NOMO-1 treated with DMSO at 0.1 percent for 48 hours (cell line): ENCODE data around the gene GLRX5.
"Not testable (repeated sequence)": the region's sequence is repeated elsewhere in the genome, so short reads cannot be mapped to it uniquely, and the experiment has no call there.

ENCODE experiments used
- DNase-seq: peaks from one replicate; lab custom pipeline; 2025; ENCODE audit not compliant: unreplicated experiment; lab: John Stamatoyannopoulos, UW

GLRX5 gene

DNA sequence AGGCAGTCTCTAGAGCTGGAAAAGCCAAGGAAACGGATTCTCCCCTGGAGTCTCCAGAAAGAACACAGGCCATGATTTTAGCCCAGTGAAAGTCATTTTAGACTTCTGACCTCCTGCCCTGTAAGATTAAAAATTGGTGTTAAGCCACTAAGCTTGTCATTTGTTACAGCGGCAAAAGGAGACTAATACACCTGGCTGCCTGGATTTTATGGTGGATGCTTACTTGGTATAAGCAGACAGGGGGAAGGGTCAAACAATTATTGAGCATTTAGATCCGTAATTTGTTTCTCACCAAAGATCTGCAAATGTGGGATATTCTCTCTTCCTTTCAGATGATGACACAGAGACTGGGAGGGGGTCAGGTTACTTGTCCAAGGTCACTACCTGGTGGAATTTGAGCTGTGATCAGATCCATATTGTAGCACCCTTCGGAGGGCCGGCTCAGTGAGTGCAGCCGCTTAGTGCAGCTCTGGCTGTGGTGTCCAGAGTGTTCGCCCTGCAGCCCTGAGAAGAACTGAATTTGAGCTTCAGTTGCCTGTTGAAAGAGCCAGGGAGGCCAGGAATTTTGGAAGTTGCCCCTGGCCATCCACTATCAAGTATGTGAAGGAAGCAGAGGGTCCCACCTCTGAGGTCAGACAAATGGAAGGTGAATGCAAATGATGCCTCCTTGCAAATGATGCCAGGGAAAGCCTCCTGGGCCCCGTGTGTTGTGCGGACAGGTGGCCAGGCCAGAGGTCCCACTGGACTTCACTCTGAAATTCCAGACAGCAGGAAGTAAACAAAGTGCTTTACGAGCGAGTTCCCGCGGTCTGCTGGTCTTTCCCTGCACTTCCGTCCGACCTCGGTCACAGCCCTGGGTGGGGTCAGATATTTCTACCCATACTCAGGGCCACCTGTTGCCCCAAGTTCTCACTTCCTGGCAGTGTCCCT, 15.1 kb downstream of the GLRX5 start:
- no peak for DNase-seq

DNA sequence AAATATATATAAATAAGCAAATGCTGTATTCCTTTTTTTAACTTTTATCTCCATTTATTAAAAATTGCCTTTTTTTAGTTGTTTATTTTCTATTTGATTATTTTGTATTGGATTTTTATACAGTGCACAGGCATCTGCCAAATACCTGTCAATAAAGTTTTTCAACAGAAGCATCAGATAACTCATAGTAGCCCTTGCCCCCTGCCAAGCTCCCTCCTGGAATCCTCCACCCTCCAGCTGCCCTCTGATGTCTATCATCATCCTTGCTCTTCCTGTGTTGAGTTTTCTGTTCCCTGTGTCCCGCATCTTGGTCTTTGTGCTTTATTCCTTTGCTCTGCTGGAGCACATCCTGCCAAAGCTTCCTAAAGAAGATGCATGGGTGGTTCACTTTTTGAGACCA, 16.6 kb downstream of the GLRX5 start:
- DNase-seq = no peak

DNA sequence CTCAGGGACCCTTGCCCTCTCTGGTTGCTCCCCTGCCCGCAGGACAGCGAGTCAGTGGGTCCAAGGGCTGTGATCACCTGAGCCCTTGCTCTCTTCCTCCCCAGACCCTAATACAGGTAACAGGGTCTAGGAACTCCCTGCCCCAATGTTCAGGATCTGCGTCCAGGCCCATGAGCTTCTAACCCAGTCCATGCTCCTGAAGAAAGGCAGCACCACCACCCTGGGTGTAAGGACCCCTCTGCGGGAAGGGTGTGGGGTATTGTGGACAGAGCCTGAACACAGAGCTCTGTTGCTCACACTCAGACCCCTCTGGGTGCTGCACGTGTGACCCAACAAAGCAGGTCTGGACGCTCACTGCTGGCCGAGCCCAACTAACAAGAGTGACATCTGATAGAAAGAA, 18.3 kb downstream of the GLRX5 start:
- DNase-seq = no peak

DNA sequence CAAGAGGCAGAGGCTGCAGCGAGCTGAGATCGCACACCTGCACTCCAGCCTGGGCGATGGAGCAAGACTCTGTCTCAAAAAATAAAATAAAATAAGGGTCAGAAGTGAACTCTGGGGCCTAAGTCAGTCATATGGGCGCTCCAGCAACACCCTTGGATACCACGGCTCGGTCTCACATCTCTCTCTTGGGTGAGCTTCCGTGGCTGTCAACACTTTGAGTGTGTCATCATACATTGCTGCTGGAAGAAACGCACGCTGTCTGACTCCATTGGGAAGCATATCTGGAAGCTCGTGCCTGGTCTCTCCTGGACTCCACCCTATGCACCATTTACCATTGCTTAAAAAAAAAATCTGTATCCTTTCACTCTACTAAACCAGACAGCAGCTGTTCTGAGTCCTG, 20.2 kb downstream of the GLRX5 start:
- no peak for DNase-seq

DNA sequence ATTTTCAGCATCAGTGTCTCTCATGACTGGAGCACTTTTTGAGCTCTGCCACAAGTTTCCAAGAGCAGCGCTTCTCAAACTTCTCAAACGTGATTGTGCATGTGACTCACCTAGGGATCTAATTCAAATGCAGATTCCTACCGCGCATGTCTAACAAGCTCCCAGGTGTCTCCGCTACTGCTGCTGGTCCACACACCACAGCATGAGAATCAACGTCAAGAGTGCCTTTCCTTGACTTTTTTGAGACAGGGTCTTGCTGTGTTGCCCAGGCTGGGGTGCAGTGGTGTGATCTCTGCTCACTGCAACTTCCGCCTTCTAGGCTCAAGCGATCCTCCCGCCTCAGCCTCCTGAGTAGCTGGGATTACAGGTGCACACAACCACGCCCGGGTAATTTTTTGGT, 22.4 kb downstream of the GLRX5 start:
- no peak for DNase-seq

DNA sequence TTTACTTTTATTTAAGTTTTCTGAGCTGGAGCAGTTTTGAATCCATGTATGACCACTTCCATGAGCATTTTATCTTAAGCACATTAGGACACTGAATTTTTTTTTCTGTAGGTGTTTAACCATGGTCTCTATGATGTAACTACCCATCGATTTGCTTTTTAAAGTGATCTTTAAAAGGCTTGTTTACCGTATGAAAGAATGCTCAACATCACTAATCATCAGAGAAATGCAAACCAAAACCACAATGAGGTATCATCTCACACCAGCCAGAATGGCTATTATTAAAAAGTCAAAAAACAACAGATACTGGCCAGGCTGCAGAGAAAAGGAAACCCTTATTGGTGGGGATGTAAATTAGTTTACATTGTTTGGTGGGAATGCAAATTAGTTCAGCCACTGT, 23.0 kb downstream of the GLRX5 start:
- no peak for DNase-seq

DNA sequence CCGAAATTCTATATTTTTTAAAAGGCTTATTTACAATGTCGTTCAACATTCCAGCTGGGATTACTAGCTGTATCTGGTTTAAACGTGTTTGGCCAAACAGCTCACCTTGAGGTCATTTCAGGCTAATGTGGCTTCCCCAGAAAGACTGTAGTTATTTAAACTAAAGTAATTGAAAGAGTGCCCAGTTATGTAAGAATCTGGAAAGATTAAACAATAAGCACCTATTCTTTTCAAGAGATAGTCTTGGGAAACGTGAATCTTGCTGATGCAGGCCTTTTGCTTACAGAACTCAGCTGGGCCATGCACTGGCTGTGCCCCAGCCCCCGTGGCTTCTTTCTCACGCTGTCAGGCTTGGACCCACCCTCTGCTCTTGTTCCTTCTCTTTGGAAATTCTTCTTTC, 24.4 kb downstream of the GLRX5 start:
- no peak for DNase-seq

DNA sequence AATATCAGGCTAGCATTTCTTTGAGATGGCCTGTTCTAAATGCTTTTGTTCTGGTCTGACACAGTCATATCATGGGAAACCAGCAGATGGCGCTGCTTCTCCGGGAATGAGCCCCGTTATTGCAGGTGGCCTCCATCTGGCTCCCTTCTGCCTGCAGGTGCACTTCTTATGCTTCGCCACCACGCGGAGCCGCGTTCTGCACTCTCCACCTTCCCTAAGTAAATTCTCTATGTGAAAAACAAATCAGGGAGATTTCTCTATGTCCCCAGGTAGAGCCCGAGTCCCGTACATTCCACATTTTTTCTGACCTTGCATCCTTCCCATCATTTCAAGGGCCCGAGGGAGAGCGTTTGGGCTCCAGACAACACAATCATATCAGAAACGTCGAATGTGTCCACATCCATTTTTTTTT, 26.2 kb downstream of the GLRX5 start:
- peak; percentile 88 for DNase-seq

DNA sequence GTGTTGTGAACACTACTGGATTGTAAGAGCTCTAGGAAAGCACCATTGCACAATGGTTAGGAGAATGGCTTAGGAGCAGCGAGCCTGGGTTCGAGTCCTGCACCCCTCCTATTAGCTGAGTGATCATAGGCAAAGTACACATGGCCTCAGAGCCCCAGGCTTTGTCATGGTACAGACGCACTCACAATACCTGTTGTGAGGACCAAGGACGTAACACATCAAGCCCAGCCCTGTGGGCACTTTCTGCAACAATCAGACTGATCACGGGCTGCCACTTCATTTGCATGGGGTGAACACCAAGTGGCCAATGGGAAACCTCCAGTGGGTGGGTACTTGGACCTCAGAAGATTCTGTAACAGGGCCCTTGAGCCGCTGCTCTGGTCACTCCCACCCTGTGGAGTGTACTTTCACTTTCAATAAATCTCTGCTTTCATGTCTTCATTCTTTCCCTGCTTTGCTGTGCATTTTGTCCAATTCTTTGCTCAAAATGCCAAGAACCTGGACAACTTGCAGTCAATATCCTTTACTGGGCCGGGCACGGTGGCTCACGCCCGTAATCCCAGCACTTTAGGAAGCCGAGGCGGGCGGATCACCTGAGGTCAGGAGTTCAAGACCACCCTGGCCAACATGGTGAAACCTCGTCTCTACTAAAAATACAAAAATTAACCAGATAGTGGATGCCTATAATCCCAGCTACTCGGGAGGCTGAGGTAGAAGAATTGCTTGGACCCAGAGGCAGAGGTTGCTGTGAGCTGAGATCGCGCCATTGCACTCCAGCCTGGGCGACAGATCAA, 28.2 kb downstream of the GLRX5 start:
- no peak for DNase-seq

DNA sequence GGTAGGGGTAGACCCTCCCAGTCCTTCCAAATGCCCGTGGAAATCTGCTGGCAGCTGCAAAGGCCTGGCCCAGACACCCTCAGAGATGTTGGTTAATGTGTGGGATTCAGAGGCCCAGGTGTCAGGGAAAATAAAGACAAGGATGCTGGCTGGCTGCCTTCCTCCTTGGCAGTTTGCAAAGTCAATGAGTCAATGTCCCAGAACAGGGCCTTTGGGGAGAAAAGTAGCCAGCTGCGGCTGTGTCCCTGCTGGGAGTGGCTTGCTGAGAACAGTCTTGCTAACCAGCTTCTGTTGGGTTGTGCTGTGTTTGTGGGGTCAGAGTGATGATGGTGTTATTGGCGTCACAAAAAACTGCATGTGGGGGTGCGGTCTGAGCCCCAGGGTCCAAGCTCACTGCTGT, 29.2 kb downstream of the GLRX5 start:
- DNase-seq = no peak

DNA sequence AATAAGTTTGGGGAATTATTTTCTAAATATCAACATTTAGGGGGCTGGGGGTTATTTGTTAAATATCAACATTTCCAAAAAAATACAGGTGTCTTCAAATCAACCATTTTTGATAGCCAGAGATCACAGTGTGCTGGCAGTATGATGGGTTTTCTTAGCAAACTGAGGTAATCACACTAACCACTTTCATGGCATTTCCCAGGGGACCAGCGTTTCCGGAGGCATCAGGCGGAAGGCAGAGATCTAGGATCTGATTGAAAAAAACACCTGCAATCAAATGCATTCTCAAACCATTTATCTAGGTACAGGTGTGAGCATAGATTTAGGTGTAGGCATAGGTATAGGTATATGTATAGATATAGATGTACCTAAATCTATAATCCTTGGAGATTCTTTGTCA, 34.6 kb downstream of the GLRX5 start:
- no peak for DNase-seq

DNA sequence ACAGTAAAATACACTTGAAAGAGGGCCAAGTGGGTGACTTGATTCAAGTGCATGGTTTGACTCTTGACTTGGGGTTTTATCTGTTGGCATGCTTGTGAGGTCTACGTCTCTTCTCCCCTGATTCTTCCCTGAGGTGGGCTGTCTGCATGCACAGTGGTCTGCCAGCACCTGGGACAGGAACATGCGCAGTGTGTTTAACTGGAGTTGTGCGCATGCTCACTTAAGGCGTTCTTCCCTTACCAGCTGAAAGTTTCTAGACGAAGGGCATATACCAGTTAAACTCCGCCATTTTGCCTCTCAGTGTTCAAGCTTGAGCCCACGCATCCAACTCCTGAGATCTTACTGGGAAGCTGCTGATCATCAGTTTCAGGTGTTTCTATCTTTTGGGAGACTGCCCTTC, 38.5 kb downstream of the GLRX5 start:
- no peak for DNase-seq

DNA sequence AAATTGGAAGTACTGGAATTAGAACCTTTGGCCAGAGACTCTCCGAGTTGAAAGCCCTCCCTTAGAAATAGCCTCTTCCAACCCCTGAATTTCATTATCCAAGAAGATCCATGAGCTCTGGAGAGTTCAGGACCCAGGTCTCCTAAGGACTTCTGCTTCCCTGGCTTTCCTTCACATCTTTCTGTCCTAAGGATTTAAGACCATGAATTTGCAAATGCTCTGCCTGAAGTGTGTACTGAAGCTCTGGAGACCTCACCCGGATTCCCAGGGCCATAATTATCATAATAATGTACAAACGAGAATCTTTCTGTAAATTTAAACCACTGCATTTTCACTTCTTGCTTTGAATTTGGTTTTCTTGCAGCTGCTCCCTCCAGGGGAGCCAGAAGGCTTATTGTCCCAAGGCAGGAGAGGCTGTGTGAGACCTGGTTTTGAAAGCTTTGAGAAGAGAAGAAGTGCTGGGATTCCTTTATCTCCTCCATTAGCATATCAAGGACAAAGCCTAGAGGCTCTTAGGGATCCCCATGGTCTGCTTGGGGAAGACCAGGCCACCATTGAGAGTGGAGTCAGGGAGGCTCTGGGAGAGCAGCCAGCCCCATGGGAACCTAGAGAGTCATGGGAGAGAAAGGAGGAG, 41.1 kb downstream of the GLRX5 start:
- no peak for DNase-seq

DNA sequence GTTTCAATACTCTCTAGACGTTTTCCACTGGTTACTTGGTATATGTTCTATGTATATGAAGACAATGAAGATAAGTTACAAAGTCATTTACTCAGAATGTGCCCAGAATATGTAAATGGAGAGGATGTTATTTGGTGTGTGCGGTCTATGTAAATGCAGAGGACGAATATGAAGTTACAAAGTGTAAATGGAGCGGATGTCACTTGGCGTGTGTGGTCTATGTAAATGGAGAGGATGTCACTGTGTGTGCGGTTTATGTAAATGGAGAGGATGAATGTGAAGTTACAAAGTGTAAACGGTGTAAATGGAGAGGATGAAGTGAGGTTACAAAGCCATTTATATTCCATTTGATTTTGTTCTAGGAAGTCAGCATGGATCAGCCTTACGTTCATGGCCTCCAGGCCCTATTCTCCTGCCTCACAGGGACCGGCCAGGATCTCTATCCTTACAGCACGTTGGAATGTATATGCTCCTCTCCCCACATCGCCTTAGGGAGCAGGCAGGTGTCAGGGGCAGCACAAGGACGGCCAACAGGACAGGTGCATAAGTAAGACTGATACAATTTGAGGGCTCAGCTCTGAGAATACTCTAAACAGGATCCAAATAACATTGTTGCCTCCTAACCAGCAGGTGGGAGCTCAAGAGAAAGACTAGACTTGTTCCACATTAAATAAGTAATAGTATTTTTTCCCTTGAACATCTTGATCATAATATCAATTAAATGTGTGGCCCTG, 42.4 kb downstream of the GLRX5 start:
- no peak for DNase-seq

DNA sequence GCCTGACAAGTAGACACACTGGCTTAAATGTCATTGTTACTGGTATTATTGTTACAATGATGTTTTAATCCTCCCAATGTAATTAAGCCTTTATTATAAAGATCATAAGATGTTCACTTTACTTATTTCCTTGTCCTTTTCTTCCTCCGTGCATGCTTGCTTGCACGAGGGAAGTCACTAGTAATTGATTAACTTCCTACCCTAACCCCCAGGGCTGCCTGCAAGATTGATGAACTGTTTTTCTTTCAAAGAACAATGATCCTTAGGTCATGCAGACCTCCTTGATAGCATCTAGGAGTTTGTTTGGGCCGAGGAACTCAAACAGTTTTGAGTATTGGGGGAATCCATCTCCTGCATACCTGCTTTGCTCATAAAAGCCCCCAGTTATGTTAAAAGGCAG, 43.0 kb downstream of the GLRX5 start:
- no peak for DNase-seq

DNA sequence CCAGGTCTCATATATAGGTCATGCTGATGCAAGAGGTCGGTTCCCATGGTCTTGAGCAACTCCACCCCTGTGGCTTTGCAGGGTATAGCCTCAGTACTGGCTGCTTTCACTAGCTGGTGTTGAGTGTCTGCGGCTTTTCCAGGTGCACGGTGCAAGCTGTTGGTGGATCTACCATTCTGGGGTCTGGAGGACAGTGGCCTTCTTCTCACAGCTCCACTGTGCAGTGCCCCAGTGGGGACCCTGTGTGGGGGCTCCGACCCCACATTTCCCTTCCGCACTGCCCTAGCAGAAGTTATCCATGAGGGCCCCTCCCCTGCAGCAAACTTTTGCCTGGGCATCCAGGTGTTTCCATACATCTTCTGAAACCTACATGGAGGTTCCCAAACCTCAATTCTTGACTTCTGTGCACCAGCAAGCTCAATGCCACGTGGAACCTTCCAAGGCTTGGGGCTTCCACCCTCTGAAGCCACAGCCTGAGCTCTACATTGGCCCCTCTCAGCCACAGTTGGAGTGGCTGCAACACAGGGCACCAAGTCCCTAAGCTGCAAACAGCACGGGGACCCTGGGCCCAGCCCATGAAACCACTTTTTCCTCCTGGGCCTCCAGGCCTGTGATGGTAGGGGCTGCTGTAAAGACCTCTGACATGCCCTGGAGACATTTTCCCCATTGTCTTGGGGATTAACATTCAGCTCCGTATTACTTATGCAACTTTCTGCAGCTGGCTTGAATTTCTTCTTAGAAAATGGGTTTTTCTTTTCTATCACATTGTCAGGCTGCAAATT, 49.2 kb downstream of the GLRX5 start:
- DNase-seq = not testable (repeated sequence)

DNA sequence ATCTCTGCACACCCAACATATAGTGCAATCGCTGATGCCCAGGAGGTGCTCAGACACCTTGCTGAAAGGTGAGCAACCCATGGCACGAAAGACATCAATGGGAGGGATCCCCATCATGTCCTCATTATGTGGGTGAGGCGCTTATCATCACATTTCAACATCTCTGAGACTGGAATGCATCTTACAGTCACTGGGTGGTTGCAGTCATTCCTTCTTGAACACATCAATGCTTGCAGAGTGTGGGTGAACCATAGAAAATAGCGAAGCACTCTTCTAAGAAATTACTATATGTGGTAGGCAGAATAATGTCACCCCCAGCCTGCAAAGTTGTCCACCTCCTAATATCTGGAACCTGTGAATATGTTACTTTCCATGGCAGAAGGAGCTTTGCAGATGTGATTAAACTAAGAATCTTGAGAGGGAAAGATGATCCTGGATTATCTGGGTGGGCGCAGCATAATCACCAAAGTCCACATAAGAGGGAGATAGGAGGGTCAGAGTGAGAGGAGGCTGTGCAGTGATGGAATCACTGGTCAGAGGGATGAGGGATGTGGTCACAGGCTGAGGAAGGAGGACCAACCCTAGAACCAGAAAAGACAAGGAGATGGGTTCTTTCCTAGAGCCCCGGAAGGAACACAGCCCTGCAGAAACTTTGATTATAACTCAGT, 51.2 kb downstream of the GLRX5 start:
- DNase-seq = no peak

DNA sequence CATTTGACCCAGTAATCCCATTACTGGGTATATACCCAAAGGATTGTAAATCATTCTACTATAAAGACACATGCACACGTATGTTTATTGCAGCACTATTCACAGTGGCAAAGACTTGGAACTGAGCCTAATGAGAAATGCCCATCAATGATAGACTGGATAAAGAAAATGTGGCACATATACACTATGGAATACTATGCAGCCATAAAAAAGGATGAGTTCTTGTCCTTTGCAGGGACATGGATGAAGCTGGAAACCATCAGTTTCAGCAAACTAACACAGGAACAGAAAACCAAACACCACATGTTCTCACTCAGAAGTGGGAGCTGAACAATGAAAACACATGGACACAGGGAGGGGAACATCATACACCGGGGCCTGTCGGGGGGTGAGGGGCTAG, 56.3 kb downstream of the GLRX5 start:
- DNase-seq = not testable (repeated sequence)
